Chondrocyte (in vitro differentiated cells): ENCODE results near the gene PDHX. TPM values are rescaled to one million over a fixed set of nuclear protein-coding genes. Genes with fewer than 3 reads are reported as not detected.

Experiments
- DNase-seq: peaks from one replicate; pipeline ENCODE4 v3.0.0; 2021; ENCODE audit warnings: mixed read lengths, low spot score
- H3K27ac Mint-ChIP-seq: one replicate; pipeline ENCODE4 v1.8.0; 2021; ENCODE audit warnings: mild to moderate bottlenecking, moderate library complexity, mixed read lengths; ENCODE audit not compliant: unreplicated experiment
- H3K27me3 Mint-ChIP-seq: 2 replicates; pipeline ENCODE4 v1.8.0; 2021; ENCODE audit warnings: low read depth, mixed read lengths
- H3K36me3 Mint-ChIP-seq: 2 replicates; pipeline ENCODE4 v1.8.0; 2021; ENCODE audit warnings: low read depth, mixed read lengths
- H3K4me1 Mint-ChIP-seq: 2 replicates; pipeline ENCODE4 v1.8.0; 2021; ENCODE audit warnings: low read depth, mild to moderate bottlenecking, mixed read lengths
- H3K4me3 Mint-ChIP-seq: one replicate; pipeline ENCODE4 v1.8.0; 2021; ENCODE audit warnings: mild to moderate bottlenecking, moderate library complexity, mixed read lengths; ENCODE audit not compliant: unreplicated experiment
- H3K9me3 Mint-ChIP-seq: 2 replicates; pipeline ENCODE4 v1.8.0; 2021; ENCODE audit warnings: low read depth, mixed read lengths
- CTCF ChIP-seq: fragments of 200-600 bp; sonication (generic); IDR thresholded peaks from 2 replicates; pipeline ENCODE4 v1.5.0; 2021; ENCODE audit warnings: antibody characterized with exemption, mild to moderate bottlenecking, moderate library complexity
- total RNA-seq: library from RNA; stranded (reverse); gene quantifications from 3 replicates; pipeline ENCODE4 v1.2.1, GENCODE V29; 2021

Gene PDHX
- total RNA-seq, 1 donor from 2014 or later = 38.8 TPM

- no peak for TF ChIP-seq CTCF
- Mint-ChIP-seq H3K4me3 (no peak overlapping the region), H3K9me3 (no peaks in the 10 kb centered on the region), H3K27ac (no peak overlapping the region), H3K4me1 (peaks cover 21% of the 10 kb centered on the region), H3K36me3 (no peaks in the 10 kb centered on the region), H3K27me3 (no peaks in the 10 kb centered on the region)
- DNase-seq = no peak
Observed at GRCh38 chr11:35011944-35012343, 95.5 kb downstream of the PDHX start.

GRCh38 chr11:35012467-35013191 lies 96.2 kb downstream of the PDHX start:
- Mint-ChIP-seq H3K27ac (no peak overlapping the region), H3K4me1 (peaks cover 21% of the 10 kb centered on the region), H3K36me3 (no peaks in the 10 kb centered on the region), H3K9me3 (no peaks in the 10 kb centered on the region), H3K4me3 (no peak overlapping the region), H3K27me3 (no peaks in the 10 kb centered on the region)
- no peak for TF ChIP-seq CTCF
- DNase-seq = no peak

- TF ChIP-seq CTCF = no peak
- no peak for DNase-seq
Observed at GRCh38 chr11:35013514-35014233, 97.3 kb downstream of the PDHX start.

GRCh38 chr11:35014346-35014745 lies 97.9 kb downstream of the PDHX start:
- Mint-ChIP-seq H3K36me3 (no peaks in the 10 kb centered on the region), H3K9me3 (no peaks in the 10 kb centered on the region), H3K4me1 (peaks cover 17% of the 10 kb centered on the region), H3K4me3 (no peak overlapping the region), H3K27me3 (no peaks in the 10 kb centered on the region), H3K27ac (peak overlapping the region; percentile 61)
- no peak for TF ChIP-seq CTCF
- DNase-seq = no peak

More at GRCh38 chr11:35013514-35014233, 97.3 kb downstream of the PDHX start:
- peaks cover 21% of the 10 kb centered on the region for H3K4me1 Mint-ChIP-seq
- H3K27me3 Mint-ChIP-seq = no peaks in the 10 kb centered on the region
- H3K4me3 Mint-ChIP-seq = no peak overlapping the region
- H3K27ac Mint-ChIP-seq = peak overlapping the region; percentile 61
- no peaks in the 10 kb centered on the region for H3K36me3 Mint-ChIP-seq
- H3K9me3 Mint-ChIP-seq = no peaks in the 10 kb centered on the region

- no peaks in the 10 kb centered on the region for H3K9me3 Mint-ChIP-seq
- H3K36me3 Mint-ChIP-seq = no peaks in the 10 kb centered on the region
- H3K4me1 Mint-ChIP-seq = peaks cover 11% of the 10 kb centered on the region
- no peak overlapping the region for H3K27ac Mint-ChIP-seq
- H3K27me3 Mint-ChIP-seq = no peaks in the 10 kb centered on the region
- DNase-seq = no peak
- TF ChIP-seq CTCF = no peak
- H3K4me3 Mint-ChIP-seq = no peak overlapping the region
Observed at GRCh38 chr11:35015621-35016387, 99.4 kb downstream of the PDHX start.
